Lung (tissue), 16 donors: ENCODE measurements around the gene ANKRD31. TPM values are rescaled to one million over a fixed set of nuclear protein-coding genes. Genes with fewer than 3 reads are reported as not detected.

ENCODE experiments used
- ATAC-seq: fragments of 200-7000 bp; cut with Tn5 transposase; one replicate; pipeline ENCODE4 v1.9.1; 2020; ENCODE audit warnings: moderate number of reproducible peaks; ENCODE audit not compliant: insufficient read depth, low FRiP score
- DNase-seq, 3 donors: peaks; one replicate each; pipeline ENCODE4 v3.0.0-alpha.2; 2013 to 2017
- H3K27ac ChIP-seq, 2 donors: one replicate each; pipeline ENCODE4 v1.5.1; 2013; ENCODE audit warnings: mild to moderate bottlenecking in 2 of 2, moderate library complexity in 2 of 2, control low read depth in 1 of 2, inconsistent platforms in 1 of 2, low read depth in 1 of 2, low read length in 1 of 2
- H3K27me3 ChIP-seq, 3 donors: one replicate each; pipeline ENCODE4 v1.5.1; 2013; ENCODE audit warnings: low read length in 2 of 3; ENCODE audit not compliant: control insufficient read depth in 3 of 3, insufficient read depth in 3 of 3
- H3K36me3 ChIP-seq, 4 donors: one replicate each; pipeline ENCODE4 v1.5.1; 2013; ENCODE audit warnings: low read length in 4 of 4, mild to moderate bottlenecking in 1 of 4, moderate library complexity in 1 of 4; ENCODE audit not compliant: control insufficient read depth in 4 of 4, insufficient read depth in 4 of 4
- H3K4me1 ChIP-seq, 5 donors: one replicate each; pipeline ENCODE4 v1.5.1; 2013; ENCODE audit warnings: low read length in 5 of 5, mild to moderate bottlenecking in 2 of 5, moderate library complexity in 1 of 5; ENCODE audit not compliant: control insufficient read depth in 5 of 5, insufficient read depth in 5 of 5
- H3K4me3 ChIP-seq: one replicate; pipeline ENCODE4 v1.5.1; 2013; ENCODE audit warnings: mild to moderate bottlenecking, control low read depth, moderate library complexity
- H3K9ac ChIP-seq, 2 donors: one replicate each; pipeline ENCODE4 v1.5.1; 2013; ENCODE audit warnings: low read length in 2 of 2, control low read depth in 1 of 2; ENCODE audit not compliant: insufficient read depth in 1 of 2
- H3K9me3 ChIP-seq, 4 donors: one replicate each; pipeline ENCODE4 v1.5.1; 2013; ENCODE audit warnings: low read length in 3 of 4, mild to moderate bottlenecking in 1 of 4, moderate library complexity in 1 of 4; ENCODE audit not compliant: control insufficient read depth in 4 of 4, insufficient read depth in 3 of 4
- WGBS, 2 donors: extraction: QIAGEN DNeasy Blood & Tissue Kit; methylation state at CpG; one replicate each; pipeline ENCODE4 v1.1.7; 2013; 5-methylcytosine and 5-hydroxymethylcytosine counted together
- long read RNA-seq, 5 donors: transcript quantifications; one replicate each; lab custom pipeline, GENCODE V29; 2026
- polyA plus RNA-seq, 2 donors: library from polyadenylated mRNA; stranded (reverse); fragments of 200-250 nt; gene quantifications; one replicate each; pipeline ENCODE4 v1.2.1, GENCODE V29; 2013
- total RNA-seq, 2 donors: library from RNA; depleted of rRNA in 1 of 2; stranded (reverse); fragments of >200 nt in 1 of 2; gene quantifications; one replicate each; pipeline ENCODE4 v1.2.1, GENCODE V29; 2014 to 2021
- TF ChIP-seq, protein P1 (sequence below): IDR thresholded peaks from 2 replicates; pipeline ENCODE4 v1.5.1; 2012; ENCODE audit warnings: mild to moderate bottlenecking; ENCODE audit errors: control extremely low read depth, extremely low read depth
- donor health status: control.
- donor health status: control.
- donor health status: Bipolar disorder and iron deficiency.
- donor health status: healthy.
- donor health status: DM: yes; HTN: yes; CAD: no.

Gene ANKRD31
- total RNA-seq (under 1 TPM; 0.25 to 0.51 TPM), polyA plus RNA-seq (under 1 TPM; 0.06 to 0.08 TPM)
- long read RNA-seq, donor 1, result 0 reads
- long read RNA-seq, donor 2, result 0 reads
- long read RNA-seq, donor 3, result 0 reads
- long read RNA-seq, donor 4, result 0 reads
- long read RNA-seq, donor 5, result 0 reads

GRCh38 chr5:75236322-75237316, at the start of gene ANKRD31:
Gene ANKRD31 (minus strand): TSS chr5:75236878. CDS start chr5:75236686, 192 bp downstream.
- Histone ChIP-seq H3K36me3 (no peaks in the 10 kb centered on the region), H3K27ac (peak within 1 kb of the TSS in 1 of 2 donors; percentile 94), H3K4me1 (peaks cover 0 to 12% (median 2%) of the 10 kb centered on the region in 5 donors), H3K9me3 (no peaks in the 10 kb centered on the region), H3K27me3 (no peaks in the 10 kb centered on the region), H3K9ac (peak within 1 kb of the TSS; percentile 32 to 86), H3K4me3 (peak within 1 kb of the TSS; percentile 70)
- TF ChIP-seq, protein P1, sequence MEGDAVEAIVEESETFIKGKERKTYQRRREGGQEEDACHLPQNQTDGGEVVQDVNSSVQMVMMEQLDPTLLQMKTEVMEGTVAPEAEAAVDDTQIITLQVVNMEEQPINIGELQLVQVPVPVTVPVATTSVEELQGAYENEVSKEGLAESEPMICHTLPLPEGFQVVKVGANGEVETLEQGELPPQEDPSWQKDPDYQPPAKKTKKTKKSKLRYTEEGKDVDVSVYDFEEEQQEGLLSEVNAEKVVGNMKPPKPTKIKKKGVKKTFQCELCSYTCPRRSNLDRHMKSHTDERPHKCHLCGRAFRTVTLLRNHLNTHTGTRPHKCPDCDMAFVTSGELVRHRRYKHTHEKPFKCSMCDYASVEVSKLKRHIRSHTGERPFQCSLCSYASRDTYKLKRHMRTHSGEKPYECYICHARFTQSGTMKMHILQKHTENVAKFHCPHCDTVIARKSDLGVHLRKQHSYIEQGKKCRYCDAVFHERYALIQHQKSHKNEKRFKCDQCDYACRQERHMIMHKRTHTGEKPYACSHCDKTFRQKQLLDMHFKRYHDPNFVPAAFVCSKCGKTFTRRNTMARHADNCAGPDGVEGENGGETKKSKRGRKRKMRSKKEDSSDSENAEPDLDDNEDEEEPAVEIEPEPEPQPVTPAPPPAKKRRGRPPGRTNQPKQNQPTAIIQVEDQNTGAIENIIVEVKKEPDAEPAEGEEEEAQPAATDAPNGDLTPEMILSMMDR, result peak; percentile 90
- DNase-seq (peak; percentile 84 to 93 (median 87)), ATAC-seq (peak; percentile 100)
- 4 to 5% methylated on average over 58 of the region's 58 CpGs for WGBS, 2 donors

- WGBS, 2 donors, result 90 to 94% methylated on average over 3 of the region's 3 CpGs
- no peaks in the 10 kb centered on the region for H3K27me3 ChIP-seq
- H3K4me1 ChIP-seq, result no peaks in the 10 kb centered on the region
- TF ChIP-seq, protein P1, result no peak
- no peak overlapping the region for H3K27ac ChIP-seq
- DNase-seq (no peak), ATAC-seq (no peak)
- H3K36me3 ChIP-seq, result no peaks in the 10 kb centered on the region
- H3K9me3 ChIP-seq, result no peaks in the 10 kb centered on the region
- no peak overlapping the region for H3K4me3 ChIP-seq
- H3K9ac ChIP-seq, result no peak overlapping the region
These were observed 49.6 kb upstream of the ANKRD31 start for GRCh38 chr5:75286211-75286773.

- Histone ChIP-seq H3K27me3 (no peaks in the 10 kb centered on the region), H3K4me3 (no peak overlapping the region), H3K9ac (no peak overlapping the region), H3K27ac (no peak overlapping the region), H3K9me3 (no peaks in the 10 kb centered on the region), H3K4me1 (no peaks in the 10 kb centered on the region), H3K36me3 (no peaks in the 10 kb centered on the region)
- 93% methylated on average over 2 of the region's 2 CpGs for WGBS, 2 donors
- TF ChIP-seq, protein P1, result no peak
- DNase-seq (no peak), ATAC-seq (no peak)
These were observed 45.9 kb upstream of the ANKRD31 start for GRCh38 chr5:75282581-75282980.
